Keratinocyte (primary cell): Measurements from ENCODE around the gene STK40.

Source experiments
- EZH2 ChIP-seq: IDR thresholded peaks from one replicate; pipeline ENCODE4 v1.6.1; 2012; ENCODE audit warnings: inconsistent platforms, mild to moderate bottlenecking, low read length, moderate library complexity
- TF ChIP-seq, protein P1 (sequence below), 3 experiments: IDR thresholded peaks in 1 of 3; conservative IDR thresholded peaks in 1 of 3; optimal IDR thresholded peaks in 1 of 3; 2 replicates in 2 of 3; 3 replicates in 1 of 3; pipeline versions ENCODE3 to v1.5.1; 2011; ENCODE audit warnings: low read length in 3 of 3, mild to moderate bottlenecking in 3 of 3, moderate library complexity in 2 of 3, control low read depth in 1 of 3, inconsistent platforms in 1 of 3; ENCODE audit not compliant: insufficient read depth in 2 of 3; ENCODE audit errors: extremely low read depth in 1 of 3

DNA sequence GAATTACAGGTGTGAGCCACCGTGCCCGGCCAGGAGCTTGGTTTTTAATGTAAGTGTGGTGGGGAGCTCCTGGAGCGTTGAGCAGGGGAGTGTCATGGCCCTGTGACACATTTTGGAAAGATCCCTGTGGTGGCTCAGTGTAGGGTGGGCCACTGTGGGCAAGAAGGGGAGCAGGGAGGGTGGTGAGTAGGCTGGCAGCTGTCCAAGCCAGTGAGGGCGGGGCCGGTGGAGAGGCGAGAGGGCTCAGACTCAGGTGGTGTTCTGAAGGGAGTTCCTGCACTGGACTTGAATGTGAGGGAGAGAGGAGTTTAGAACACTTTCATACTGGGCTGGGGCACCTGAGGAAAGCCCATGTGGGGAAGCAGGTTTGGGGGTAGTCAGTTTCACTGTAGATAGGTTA is 59.2 kb downstream of the STK40 start:
- TF ChIP-seq, protein P1, sequence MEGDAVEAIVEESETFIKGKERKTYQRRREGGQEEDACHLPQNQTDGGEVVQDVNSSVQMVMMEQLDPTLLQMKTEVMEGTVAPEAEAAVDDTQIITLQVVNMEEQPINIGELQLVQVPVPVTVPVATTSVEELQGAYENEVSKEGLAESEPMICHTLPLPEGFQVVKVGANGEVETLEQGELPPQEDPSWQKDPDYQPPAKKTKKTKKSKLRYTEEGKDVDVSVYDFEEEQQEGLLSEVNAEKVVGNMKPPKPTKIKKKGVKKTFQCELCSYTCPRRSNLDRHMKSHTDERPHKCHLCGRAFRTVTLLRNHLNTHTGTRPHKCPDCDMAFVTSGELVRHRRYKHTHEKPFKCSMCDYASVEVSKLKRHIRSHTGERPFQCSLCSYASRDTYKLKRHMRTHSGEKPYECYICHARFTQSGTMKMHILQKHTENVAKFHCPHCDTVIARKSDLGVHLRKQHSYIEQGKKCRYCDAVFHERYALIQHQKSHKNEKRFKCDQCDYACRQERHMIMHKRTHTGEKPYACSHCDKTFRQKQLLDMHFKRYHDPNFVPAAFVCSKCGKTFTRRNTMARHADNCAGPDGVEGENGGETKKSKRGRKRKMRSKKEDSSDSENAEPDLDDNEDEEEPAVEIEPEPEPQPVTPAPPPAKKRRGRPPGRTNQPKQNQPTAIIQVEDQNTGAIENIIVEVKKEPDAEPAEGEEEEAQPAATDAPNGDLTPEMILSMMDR (optimal IDR thresholded peaks at IDR 0.05 in 1 of 3, IDR thresholded peaks at IDR 0.05 in 1 of 3, conservative IDR thresholded peaks at IDR 0.05 in 1 of 3; ENCODE audit: extremely low read depth in 1 of 3, insufficient read depth in 2 of 3, low read length in 3 of 3) = no peak
- TF ChIP-seq EZH2 = no peak
